Gastroesophageal sphincter (tissue), 3 donors: ENCODE results near the gene ESYT3.

Experiments
- CTCF ChIP-seq, 4 experiments: fragments of 200-600 bp in 2 of 4; fragments of 450-650 bp in 2 of 4; sonication (generic) in 1 of 4; IDR thresholded peaks; one replicate each; pipeline ENCODE4 v1.5.1; 2017 to 2019; ENCODE audit warnings: antibody characterized with exemption in 4 of 4, mild to moderate bottlenecking in 2 of 4, moderate library complexity in 2 of 4
- EP300 ChIP-seq: sonication (generic); formaldehyde crosslinking; IDR thresholded peaks from one replicate; pipeline ENCODE4 v1.6.1; 2017; ENCODE audit warnings: antibody characterized with exemption, mild to moderate bottlenecking
- POLR2A ChIP-seq, 2 donors: fragments of 450-650 bp; IDR thresholded peaks; one replicate each; pipeline ENCODE4 v1.6.1; 2017; ENCODE audit warnings: antibody characterized with exemption in 2 of 2, mild to moderate bottlenecking in 2 of 2, moderate library complexity in 1 of 2
- POLR2AphosphoS5 ChIP-seq: sonication (generic); formaldehyde crosslinking; IDR thresholded peaks from one replicate; pipeline ENCODE4 v1.6.1; 2017; ENCODE audit warnings: antibody characterized with exemption

GRCh38 chr3:138434276-138434874, at the start of gene ESYT3:
- TF ChIP-seq CTCF (IDR thresholded peaks at IDR 0.05) (no peak), POLR2A (IDR thresholded peaks at IDR 0.05) (no peak), EP300 (no peak), POLR2AphosphoS5 (no peak)
